COLO829 (cell line): Measurements from ENCODE around the gene C1orf185.
A peak's percentile ranks its signal among the peaks of the same experiment; 100 is the strongest.
"Not testable (repeated sequence)": the region's sequence is repeated elsewhere in the genome, so short reads cannot be mapped to it uniquely, and the experiment has no call there.

ENCODE experiments used
- DNase-seq: peaks from one replicate; pipeline ENCODE4 v3.0.0; 2012; ENCODE audit warnings: low spot score

Gene C1orf185

DNA sequence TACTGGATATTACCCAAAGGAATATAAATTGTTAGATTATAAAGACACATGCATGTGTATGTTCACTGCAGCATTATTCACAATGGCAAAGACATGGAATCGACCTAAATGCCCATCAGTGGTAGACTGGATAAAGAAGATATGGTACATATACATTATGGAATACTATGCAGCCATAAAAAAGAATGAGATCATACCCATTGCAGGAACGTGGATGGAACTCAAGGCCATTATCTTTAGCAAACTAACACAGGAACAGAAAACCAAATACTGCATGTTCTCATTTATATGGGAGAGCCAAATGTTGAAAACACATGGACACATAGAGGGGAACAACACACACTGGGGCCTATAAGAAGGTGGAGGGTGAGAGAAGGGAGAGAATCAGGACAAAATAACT is 35.7 kb downstream of the C1orf185 start:
- DNase-seq = not testable (repeated sequence)

DNA sequence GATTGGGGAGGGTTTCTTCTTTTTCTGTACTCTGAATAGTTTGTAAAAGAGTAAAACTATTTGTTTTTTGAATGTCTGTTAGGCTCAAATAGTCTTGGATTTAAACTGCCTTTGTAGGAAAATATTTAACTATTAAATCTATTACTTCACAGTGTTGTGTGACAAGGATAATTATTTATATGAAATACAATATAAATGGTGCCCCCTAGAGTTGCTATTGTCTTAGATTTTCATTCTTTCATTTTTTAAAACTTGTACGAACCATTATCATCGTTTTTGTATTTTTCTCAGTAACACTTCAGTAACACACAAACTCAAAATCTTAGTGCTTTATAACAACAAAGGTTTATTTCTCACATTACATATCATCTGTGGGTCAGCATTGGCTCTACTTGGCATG is 37.4 kb downstream of the C1orf185 start:
- DNase-seq = no peak

DNA sequence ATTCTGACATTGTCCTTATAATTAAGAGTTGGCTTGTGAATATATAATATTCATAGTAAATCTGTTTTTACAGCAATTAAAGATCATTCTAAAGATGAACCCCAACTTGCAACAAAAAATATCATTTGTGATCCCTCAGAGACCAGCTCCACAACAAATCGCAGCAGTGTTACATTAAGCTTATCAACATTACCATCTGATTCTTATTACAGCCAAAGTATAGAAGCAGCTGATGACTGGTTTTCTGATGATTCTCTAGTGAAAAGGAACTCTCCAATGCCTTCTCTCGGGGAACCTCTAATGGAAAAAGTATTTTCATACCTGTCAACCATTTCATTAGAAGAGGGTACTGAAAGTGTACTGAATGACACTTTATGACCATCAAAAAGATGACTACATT is 45.4 kb downstream of the C1orf185 start:
- DNase-seq = no peak

DNA sequence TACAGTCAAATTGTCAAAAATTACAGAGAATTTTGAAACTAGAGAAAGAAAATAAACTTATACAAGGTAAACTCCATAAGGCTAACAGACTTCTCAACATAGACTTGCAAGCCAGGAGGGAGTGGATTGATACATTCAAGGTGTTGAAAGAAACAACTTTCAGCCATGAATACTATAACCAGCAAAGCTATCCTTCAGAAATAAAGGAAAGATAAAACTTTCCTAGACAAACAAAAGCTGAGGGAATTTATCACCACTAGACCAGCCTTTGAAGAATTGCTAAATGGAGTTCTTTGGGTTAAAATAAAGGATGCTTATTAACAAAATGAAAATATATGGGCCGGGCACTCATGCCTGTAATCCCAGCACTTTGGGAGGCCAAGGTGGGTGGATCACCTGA is 52.7 kb downstream of the C1orf185 start:
- no peak for DNase-seq

DNA sequence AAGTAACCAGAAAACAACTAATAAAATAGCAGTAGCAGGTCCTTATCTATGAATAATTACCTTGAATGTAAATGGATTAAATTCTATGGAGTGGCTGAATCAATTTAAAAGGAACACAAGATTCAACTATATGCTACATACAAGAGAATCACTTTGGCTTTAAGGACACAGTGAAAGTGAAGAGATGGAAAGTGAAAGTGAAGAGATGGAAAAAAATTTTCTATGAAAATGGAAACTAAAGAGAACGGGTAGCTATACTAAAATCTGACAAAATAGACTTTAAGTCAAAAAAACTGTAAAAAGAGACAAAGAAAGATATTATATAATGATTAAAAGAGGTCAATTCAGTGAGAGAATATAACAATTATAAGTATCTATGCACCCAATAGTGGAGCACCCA is 54.7 kb downstream of the C1orf185 start:
- no peak for DNase-seq

DNA sequence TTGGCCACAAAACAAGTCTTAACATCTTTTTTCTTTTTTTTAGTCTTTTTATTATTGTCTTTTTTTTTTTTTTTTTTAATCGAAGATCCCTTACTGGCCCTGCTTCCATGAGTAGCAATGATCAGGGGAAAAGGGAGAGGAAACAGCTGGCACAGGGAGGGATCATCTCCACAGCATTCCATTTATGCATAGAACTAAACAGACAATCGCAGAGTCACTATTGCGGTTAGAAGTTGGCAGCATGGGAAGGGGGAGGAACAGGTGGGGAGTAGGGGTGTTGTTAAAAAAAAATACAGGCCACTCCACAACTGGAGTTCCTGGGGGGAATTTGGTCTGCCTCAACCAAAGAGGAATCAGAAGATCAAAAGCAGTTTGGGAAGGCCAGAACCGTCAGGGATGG is 55.4 kb downstream of the C1orf185 start:
- no peak for DNase-seq

DNA sequence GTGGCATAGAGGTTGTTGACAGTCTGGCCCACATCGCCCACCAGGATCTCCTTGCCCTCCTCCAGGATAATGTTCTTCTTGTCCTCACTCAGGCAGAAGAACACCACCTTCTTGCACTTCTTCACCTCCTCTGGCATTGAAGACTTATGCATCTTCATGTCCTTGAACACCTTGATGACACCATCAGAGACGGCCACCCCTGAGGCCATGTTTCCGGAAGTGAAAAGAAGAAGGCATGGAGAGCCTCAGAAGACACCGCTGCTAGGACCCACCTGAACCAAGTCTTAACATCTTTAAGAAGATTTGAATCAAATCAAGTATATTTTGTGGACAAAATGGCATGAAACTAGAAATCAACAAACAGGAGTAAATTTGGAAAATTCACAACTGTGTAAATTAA is 56.2 kb downstream of the C1orf185 start:
- DNase-seq = no peak

DNA sequence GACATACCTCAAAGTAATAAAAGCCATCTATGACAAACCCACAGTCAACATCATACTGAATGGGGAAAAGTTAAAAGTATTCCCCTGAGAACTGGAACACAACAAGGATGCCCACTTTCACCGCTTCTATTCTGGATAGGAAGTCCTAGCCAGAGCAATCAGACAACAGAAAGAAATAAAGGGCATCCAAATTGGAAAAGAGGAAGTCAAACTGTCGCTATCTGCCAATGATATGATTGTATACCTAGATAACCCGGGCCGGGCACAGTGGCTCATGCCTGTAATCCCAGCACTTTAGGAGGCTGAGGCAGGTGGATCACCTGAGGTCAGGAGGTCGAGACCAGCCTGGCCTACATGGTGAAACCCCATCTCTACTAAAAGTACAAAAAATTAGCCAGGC is 60.5 kb downstream of the C1orf185 start:
- not testable (repeated sequence) for DNase-seq

DNA sequence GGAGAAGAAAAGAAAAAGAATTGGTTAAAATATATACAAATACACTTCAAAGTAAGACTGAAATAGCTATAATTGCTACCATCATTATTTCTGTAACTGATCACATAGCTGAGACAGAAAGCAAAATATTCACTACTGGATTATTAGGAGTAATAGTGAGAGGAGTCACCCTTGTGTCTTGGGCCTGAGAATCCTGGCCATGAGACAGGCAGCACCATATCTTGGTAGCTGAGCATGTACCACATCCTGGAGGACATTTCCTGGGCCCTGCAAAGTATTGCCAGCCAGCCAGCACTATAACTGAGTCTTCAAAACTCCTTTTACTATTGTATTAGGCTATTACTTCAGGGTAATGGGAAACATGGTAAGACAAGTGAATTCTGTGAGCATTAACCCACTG is 63.5 kb downstream of the C1orf185 start:
- DNase-seq = no peak

DNA sequence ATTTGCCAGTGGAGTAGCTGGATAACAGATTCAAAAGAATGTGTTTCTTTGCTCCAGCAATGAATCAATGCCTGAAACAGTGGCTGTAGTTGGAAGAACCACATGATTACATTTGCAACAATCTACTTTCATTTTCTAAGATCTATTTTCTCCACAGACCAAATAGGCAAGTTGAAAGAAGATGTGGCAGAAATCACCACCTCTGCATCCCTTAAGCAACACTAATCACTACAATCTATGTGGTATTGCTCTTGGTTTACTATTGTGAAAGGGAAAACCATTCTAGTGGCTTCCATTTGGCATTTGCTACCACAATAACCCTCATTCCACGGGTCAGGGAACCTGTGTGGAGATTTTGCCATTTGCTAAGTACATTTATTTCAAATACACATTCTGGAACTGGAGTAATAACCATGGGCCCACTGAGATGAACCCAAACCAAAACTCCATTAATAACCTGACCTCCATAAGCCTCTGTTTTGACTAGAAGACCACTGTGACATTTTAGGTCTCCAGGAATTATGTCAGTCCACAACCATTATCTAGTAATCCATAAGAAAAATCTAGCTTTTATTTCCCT is 66.3 kb downstream of the C1orf185 start:
- no peak for DNase-seq

DNA sequence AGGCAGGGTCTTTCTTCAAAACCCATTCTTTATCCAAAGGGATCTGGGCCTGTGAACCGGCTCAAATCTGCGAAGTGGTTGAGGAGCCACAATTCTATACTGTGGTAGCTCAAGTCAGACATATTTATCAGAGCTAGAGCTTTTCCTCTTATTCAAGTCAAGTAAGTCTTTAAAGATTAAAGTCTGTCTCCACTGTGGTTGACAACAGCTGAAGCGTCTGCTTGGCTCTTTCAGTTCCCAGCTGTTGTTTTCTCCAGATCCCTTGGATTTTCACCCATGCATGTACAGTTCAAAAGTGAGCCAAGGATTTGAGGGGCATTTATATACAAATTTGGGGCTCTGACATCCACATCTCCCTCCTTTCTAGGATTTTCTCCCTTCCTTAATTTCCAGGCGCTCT is 66.9 kb downstream of the C1orf185 start:
- no peak for DNase-seq

DNA sequence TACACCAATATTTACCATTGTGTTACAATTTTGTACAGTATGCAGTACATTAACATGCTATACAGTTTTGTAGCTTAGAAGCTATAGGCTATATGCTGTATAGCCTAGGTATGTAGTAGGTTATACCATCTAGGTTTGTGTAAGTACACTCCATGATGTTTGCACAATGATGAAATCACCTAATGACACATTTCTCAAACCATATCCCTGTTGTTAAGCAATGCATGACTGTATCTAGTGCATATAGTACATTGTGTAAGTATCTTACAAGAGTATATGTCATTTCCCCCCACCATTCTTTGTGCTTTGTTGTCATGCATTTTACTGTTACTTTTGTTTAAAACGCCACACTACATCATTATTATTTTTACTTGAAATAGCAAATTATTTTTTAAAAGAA is 68.3 kb downstream of the C1orf185 start:
- DNase-seq = no peak

DNA sequence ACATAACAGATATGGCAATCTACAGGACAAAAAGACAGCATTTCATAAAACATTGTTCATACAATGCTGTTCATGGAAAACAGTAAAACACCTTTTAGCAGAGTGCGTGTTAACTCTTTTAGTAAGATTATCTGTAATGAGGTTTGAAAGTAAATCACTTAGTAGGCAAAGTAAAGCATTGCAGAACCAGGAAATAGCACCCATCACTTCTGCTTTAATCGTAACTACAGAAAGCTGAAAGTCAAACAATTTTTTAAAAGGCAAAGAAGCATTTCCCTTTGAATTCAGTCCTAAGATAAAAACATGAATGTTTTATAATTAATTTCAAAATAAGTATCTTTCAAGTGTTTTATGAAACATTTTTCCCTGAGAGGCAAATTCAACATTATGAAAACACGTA is 70.8 kb downstream of the C1orf185 start:
- DNase-seq = no peak

DNA sequence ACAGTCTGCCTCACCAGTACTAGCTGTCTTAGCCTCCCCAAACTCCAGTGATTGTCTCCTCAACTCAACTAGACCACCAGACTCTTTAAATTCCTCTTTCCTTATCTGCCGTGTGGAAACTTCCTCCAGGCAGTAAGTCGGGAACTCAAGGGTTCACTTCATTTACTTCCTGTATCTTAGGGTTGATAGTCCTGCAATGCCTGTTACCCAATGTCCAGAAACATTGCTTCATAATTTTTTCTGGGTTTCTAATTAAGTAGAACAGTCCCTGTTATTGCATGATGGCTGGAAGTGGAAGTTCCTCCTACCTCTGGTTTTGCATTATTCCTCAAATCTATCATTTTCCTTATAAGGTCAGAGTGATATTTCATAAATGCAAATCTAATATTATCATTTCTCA is 73.2 kb downstream of the C1orf185 start:
- DNase-seq = no peak

DNA sequence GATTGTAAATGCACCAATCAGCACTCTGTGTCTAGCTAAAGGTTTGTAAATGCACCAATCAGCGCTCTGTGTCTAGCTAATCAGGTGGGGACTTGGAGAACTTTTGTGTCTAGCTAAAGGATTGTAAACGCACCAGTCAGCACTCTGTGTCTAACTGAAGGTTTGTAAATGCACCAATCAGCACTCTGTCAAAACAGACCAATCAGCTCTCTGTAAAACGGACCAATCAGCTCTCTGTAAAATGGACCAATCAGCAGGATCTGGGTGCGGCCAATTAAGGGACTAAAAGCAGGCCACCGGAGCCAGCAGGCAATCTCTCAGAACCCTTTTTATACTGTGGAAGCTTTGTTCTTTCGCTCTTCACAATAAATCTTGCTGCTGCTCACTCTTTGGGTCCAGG is 76.0 kb downstream of the C1orf185 start:
- DNase-seq = not testable (repeated sequence)

DNA sequence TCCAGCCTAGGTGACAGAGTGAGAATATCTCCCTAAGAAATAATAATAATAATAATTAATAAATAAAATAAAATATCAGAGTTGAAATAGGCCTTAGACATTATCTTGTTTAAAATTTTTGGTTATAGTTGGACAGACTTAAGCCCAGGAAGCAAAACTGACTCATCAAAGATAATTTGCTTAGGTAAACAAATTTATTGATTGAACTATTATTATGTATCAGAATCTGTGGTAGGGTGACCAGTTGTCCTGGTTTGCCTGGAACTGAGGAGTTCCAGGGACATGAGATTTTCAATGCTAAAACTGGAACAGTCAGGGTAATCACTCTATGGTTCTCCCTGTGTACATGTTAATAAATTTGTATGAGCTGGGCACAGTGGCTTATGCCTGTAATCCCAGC is 86.2 kb downstream of the C1orf185 start:
- no peak for DNase-seq

DNA sequence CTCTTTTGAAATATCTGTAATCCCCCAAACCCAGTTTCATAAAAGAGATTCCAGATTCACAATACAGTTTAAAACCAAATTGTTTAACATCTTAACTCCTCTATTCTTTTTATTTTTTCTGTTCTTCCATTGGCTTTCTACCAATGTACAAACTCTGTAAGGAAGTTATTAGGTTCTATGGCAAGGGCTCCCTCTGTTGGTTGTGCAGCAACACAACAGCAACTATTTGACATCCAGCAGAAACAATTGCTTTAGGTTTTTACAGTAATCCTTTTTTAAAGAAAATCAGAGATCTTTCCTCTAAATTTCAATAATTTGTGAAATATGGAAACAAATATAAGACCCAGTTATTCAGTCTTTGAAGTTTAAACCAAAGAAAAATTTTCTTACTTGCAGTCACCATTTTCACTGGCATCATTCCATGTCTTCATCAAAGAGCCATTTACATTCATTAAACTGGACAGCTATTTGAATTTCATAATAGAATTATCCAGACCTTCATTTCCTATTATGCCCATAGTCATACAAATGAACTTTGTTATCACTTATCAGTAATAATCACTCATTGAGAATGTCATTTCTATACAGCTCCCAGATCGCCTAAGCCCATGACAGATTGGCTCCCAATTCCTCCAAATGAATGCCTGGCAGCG is 87.5 kb downstream of the C1orf185 start:
- peak; percentile 63 for DNase-seq

DNA sequence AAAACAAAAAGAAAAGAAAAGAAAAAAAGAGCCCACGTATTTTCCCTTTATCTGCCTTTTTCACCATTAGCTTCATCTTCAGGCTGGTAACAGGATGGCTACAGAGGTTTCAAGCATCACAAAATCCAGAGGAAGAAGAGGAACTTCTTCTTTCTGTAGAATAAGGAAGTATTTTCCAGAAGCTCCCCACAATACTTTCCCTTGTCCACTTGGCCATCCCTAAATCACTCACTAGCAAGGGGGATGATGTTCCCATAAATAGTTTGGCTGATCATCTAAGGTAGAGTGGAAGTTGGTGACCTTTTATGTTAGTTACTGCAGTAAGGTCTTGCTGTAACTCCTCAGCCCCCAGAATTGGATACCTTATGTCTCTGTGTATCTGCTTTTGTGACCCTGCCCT is 88.9 kb downstream of the C1orf185 start:
- no peak for DNase-seq

DNA sequence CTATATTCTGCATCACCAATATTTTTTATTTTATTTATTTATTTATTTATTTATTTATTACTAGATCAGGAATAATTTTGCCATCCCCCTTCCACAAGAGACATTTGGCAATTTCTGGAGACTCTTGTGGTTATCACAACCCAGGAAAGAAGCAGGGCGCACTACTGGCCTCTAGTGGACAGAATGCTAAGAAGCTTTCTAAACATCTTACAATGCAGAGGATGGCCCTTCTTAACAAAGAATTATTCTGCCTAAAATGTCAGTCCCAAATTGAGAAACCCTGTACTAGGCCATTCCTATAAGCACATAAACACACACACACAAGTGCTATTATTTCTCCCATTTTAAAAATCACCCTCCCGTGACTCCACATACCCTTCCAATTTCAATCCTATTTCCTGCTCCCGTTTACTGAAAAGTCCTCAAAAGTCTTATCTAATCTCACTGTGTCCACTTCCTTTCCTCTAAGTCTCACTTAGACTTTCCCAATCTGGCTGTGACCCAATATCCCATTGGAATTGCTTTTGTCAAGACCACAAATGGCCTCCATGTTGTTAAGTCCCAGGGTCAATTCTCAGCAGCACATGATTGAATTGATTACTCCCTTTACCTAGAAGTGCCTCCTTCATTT is 90.3 kb downstream of the C1orf185 start:
- DNase-seq = peak; percentile 43

DNA sequence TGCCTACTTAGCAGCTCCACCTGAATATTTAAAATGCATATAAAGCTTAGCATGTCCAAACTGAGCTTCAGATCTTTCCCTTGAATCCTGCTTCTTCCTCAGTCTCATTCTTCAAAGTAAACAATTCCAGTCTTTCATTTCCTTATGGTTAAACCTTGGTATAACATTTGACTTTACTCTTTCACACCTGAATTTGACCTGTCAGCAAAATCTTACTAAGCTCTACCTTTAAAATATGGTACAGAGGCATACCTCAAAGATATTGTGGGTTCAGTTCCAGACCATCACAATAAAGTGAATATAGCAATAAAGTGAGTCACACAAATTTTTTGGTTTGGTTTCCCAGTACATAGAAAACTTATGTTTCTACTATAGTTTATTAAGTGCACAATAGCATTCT is 91.5 kb downstream of the C1orf185 start:
- DNase-seq = no peak
